ENCODE data around the gene MSI2. TPM values are rescaled to one million over a fixed set of nuclear protein-coding genes. Genes with fewer than 3 reads are reported as not detected.

The MSI2 gene
- total and polyA plus RNA-seq, 2 donors (not counting 1 experiment from before 2014, with no cell fraction given): 16.1 to 196 TPM

- WGBS (ENCODE audit: insufficient coverage): 67% methylated on average over 1 of the region's 4 CpGs
- Mint-ChIP-seq H3K4me1 (no peaks in the 10 kb centered on the region), H3K27ac (no peak overlapping the region), H3K4me3 (no peak overlapping the region), H3K9me3 (ENCODE audit: insufficient read depth) (peaks cover 3% of the 10 kb centered on the region), H3K27me3 (peaks cover 44% of the 10 kb centered on the region)
- Histone ChIP-seq H3K4me2 (replicated peaks; ENCODE audit: low read depth, low read length, poor library complexity, severe bottlenecking) (no peak overlapping the region), H3K36me3 (replicated peaks in 1 of 2; ENCODE audit: control extremely low read depth in 1 of 2, control insufficient read depth in 1 of 2, extremely low read depth in 1 of 2, insufficient read depth in 2 of 2, low read length in 1 of 2) (no peaks in the 10 kb centered on the region), H3K79me2 (ENCODE audit: control insufficient read depth, insufficient read depth, low read length) (no peaks in the 10 kb centered on the region), H3K9ac (ENCODE audit: low read length) (no peak overlapping the region), H4K20me1 (ENCODE audit: control insufficient read depth, insufficient read depth, low read length, poor library complexity, severe bottlenecking) (no peaks in the 10 kb centered on the region), H3K27ac (ENCODE audit: low read length in 2 of 2) (no peak overlapping the region), H3K27me3 (replicated peaks in 1 of 4; ENCODE audit: control extremely low read depth in 1 of 4, control insufficient read depth in 3 of 4, insufficient read depth in 4 of 4, low read length in 3 of 4) (peaks cover 0 to 11% (median 3%) of the 10 kb centered on the region in 4 experiments), H3K4me1 (ENCODE audit: control insufficient read depth in 2 of 2, insufficient read depth in 2 of 2, low read length in 2 of 2) (no peaks in the 10 kb centered on the region), H2AFZ (ENCODE audit: insufficient read depth, low read depth, low read length, poor library complexity, severe bottlenecking) (no peak overlapping the region), H3K4me3 (ENCODE audit: control extremely low read depth in 1 of 5, extremely low read depth in 1 of 5, insufficient read depth in 1 of 5, low read depth in 2 of 5, low read length in 4 of 5) (no peak overlapping the region), H3K9me3 (ENCODE audit: control extremely low read depth in 1 of 3, control insufficient read depth in 2 of 3, insufficient read depth in 1 of 3, low read length in 2 of 3) (peaks cover 0 to 6% (median 1%) of the 10 kb centered on the region in 3 donors)
- TF ChIP-seq, protein P1, sequence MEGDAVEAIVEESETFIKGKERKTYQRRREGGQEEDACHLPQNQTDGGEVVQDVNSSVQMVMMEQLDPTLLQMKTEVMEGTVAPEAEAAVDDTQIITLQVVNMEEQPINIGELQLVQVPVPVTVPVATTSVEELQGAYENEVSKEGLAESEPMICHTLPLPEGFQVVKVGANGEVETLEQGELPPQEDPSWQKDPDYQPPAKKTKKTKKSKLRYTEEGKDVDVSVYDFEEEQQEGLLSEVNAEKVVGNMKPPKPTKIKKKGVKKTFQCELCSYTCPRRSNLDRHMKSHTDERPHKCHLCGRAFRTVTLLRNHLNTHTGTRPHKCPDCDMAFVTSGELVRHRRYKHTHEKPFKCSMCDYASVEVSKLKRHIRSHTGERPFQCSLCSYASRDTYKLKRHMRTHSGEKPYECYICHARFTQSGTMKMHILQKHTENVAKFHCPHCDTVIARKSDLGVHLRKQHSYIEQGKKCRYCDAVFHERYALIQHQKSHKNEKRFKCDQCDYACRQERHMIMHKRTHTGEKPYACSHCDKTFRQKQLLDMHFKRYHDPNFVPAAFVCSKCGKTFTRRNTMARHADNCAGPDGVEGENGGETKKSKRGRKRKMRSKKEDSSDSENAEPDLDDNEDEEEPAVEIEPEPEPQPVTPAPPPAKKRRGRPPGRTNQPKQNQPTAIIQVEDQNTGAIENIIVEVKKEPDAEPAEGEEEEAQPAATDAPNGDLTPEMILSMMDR (IDR thresholded peaks at IDR 0.05): no peak
- no peak for TF ChIP-seq EZH2 (IDR thresholded peaks at IDR 0.05; ENCODE audit: borderline replicate concordance, insufficient read depth, low read depth, low read length, poor library complexity, severe bottlenecking)
- DNase-seq (no peak), ATAC-seq (ENCODE audit: low read depth) (no peak)
- CTCF ChIA-PET: no interaction called here
- intact Hi-C loops (cut with micrococcal nuclease): no loop called here
- POLR2A ChIA-PET: no interaction called here
These were observed 44.8 kb upstream of the MSI2 start for GRCh38 chr17:57211543-57211942.

GRCh38 chr17:57213180-57213825, 43.0 kb upstream of the MSI2 start:
- peaks cover 42% of the 10 kb centered on the region for H3K27me3 Mint-ChIP-seq
- H3K9ac ChIP-seq (ENCODE audit: low read length): no peak overlapping the region
- H3K9me3 ChIP-seq (ENCODE audit: control extremely low read depth in 1 of 3, control insufficient read depth in 2 of 3, insufficient read depth in 1 of 3, low read length in 2 of 3): peaks cover 0 to 3% (median 0%) of the 10 kb centered on the region in 3 donors
- H3K27ac Mint-ChIP-seq: no peak overlapping the region
- no peak for DNase-seq
- intact Hi-C loops (cut with micrococcal nuclease): no loop called here
- TF ChIP-seq, protein P1 (IDR thresholded peaks at IDR 0.05): no peak
- TF ChIP-seq EZH2 (IDR thresholded peaks at IDR 0.05; ENCODE audit: borderline replicate concordance, insufficient read depth, low read depth, low read length, poor library complexity, severe bottlenecking): no peak
- no peaks in the 10 kb centered on the region for H3K4me1 ChIP-seq (ENCODE audit: control insufficient read depth in 2 of 2, insufficient read depth in 2 of 2, low read length in 2 of 2)
- CTCF ChIA-PET: interaction anchor here (0.7 to 1.2 kb wide), 2 partner anchors 30 to 539 kb away, joined by 3 read pairs; no protein-coding TSS in a partner anchor
- H3K4me3 ChIP-seq (ENCODE audit: control extremely low read depth in 1 of 5, extremely low read depth in 1 of 5, insufficient read depth in 1 of 5, low read depth in 2 of 5, low read length in 4 of 5): no peak overlapping the region
- H3K4me3 Mint-ChIP-seq: no peak overlapping the region
- peaks cover 1% of the 10 kb centered on the region for H3K9me3 Mint-ChIP-seq (ENCODE audit: insufficient read depth)
- H3K4me2 ChIP-seq (replicated peaks; ENCODE audit: low read depth, low read length, poor library complexity, severe bottlenecking): no peak overlapping the region
- H2AFZ ChIP-seq (ENCODE audit: insufficient read depth, low read depth, low read length, poor library complexity, severe bottlenecking): no peak overlapping the region
- H3K36me3 ChIP-seq (replicated peaks in 1 of 2; ENCODE audit: control extremely low read depth in 1 of 2, control insufficient read depth in 1 of 2, extremely low read depth in 1 of 2, insufficient read depth in 2 of 2, low read length in 1 of 2): no peaks in the 10 kb centered on the region
- 92% methylated on average over 5 of the region's 5 CpGs for WGBS (ENCODE audit: insufficient coverage)
- H3K4me1 Mint-ChIP-seq: no peaks in the 10 kb centered on the region
- H3K79me2 ChIP-seq (ENCODE audit: control insufficient read depth, insufficient read depth, low read length): no peaks in the 10 kb centered on the region
- H3K27ac ChIP-seq (ENCODE audit: low read length in 2 of 2): no peak overlapping the region
- peaks cover 0 to 11% (median 3%) of the 10 kb centered on the region in 4 experiments for H3K27me3 ChIP-seq (replicated peaks in 1 of 4; ENCODE audit: control extremely low read depth in 1 of 4, control insufficient read depth in 3 of 4, insufficient read depth in 4 of 4, low read length in 3 of 4)
- no peaks in the 10 kb centered on the region for H4K20me1 ChIP-seq (ENCODE audit: control insufficient read depth, insufficient read depth, low read length, poor library complexity, severe bottlenecking)
- POLR2A ChIA-PET: no interaction called here
- ATAC-seq (ENCODE audit: low read depth): no peak

Measured in B cell (primary cell).